HepG2 (cell line): ENCODE data around the gene KDM4B.

Experiments used
- CTCF ChIP-seq: sonication (generic); formaldehyde crosslinking; IDR thresholded peaks from 2 replicates; pipeline ENCODE4 v1.5.0; 2020; ENCODE audit warnings: mild to moderate bottlenecking, missing genetic modification reagents, moderate library complexity
- JDP2 ChIP-seq: sonication (generic); formaldehyde crosslinking; IDR thresholded peaks from 2 replicates; pipeline ENCODE4 v1.8.1; 2022; ENCODE audit warnings: missing genetic modification reagents, borderline replicate concordance
- NFIC ChIP-seq: IDR thresholded peaks from 2 replicates; pipeline ENCODE4 v1.6.1; 2012; ENCODE audit warnings: mild to moderate bottlenecking, low read length, inconsistent platforms

GRCh38 chr19:5112175-5112574 lies 143.3 kb downstream of the KDM4B start:
- TF ChIP-seq NFIC (no peak), JDP2 (CRISPR knock-in tag) (no peak), CTCF (CRISPR knock-in tag) (no peak)
